ACC112 (cell line): ENCODE results near the gene LRCH1.

ENCODE experiments used
- H2AFZ ChIP-seq: fragments of 200-600 bp; sonication (generic); one replicate; pipeline ENCODE4 v1.6.0; 2017; ENCODE audit warnings: antibody characterized with exemption, low read length; ENCODE audit not compliant: unreplicated experiment
- H3K27ac ChIP-seq: fragments of 200-600 bp; sonication (generic); 2 replicates; pipeline ENCODE4 v1.5.1; 2014; ENCODE audit warnings: low read depth, mild to moderate bottlenecking, antibody characterized with exemption, low read length, moderate library complexity
- H3K27me3 ChIP-seq: fragments of 200-600 bp; sonication (generic); 2 replicates; pipeline ENCODE4 v1.6.1; 2014; ENCODE audit warnings: mild to moderate bottlenecking, antibody characterized with exemption, low read length, moderate library complexity, mixed read lengths; ENCODE audit not compliant: insufficient read depth
- H3K36me3 ChIP-seq: fragments of 200-600 bp; sonication (generic); 2 replicates; pipeline ENCODE4 v1.6.1; 2016; ENCODE audit warnings: mild to moderate bottlenecking, antibody characterized with exemption, low read length, moderate library complexity, mixed read lengths; ENCODE audit not compliant: insufficient read depth
- H3K4me1 ChIP-seq: fragments of 200-600 bp; sonication (generic); one replicate; pipeline ENCODE4 v1.6.1; 2016; ENCODE audit warnings: low read length, mixed read lengths; ENCODE audit not compliant: insufficient read depth, unreplicated experiment, control insufficient read depth
- H3K4me3 ChIP-seq: fragments of 200-600 bp; sonication (generic); 2 replicates; pipeline ENCODE4 v1.5.1; 2014; ENCODE audit warnings: mild to moderate bottlenecking, low read depth, low read length
- H3K79me2 ChIP-seq: fragments of 200-600 bp; sonication (generic); one replicate; pipeline ENCODE4 v1.6.0; 2016; ENCODE audit warnings: low read length; ENCODE audit not compliant: control insufficient read depth, unreplicated experiment, insufficient read depth

LRCH1 gene

GRCh38 chr13:46594374-46595078 lies 41.6 kb downstream of the LRCH1 start:
- Histone ChIP-seq H3K4me3 (no peak overlapping the region), H3K79me2 (peaks cover 51% of the 10 kb centered on the region), H2AFZ (no peak overlapping the region), H3K4me1 (peaks cover 3% of the 10 kb centered on the region), H3K36me3 (no peaks in the 10 kb centered on the region), H3K27me3 (no peaks in the 10 kb centered on the region), H3K27ac (no peak overlapping the region)

DNA sequence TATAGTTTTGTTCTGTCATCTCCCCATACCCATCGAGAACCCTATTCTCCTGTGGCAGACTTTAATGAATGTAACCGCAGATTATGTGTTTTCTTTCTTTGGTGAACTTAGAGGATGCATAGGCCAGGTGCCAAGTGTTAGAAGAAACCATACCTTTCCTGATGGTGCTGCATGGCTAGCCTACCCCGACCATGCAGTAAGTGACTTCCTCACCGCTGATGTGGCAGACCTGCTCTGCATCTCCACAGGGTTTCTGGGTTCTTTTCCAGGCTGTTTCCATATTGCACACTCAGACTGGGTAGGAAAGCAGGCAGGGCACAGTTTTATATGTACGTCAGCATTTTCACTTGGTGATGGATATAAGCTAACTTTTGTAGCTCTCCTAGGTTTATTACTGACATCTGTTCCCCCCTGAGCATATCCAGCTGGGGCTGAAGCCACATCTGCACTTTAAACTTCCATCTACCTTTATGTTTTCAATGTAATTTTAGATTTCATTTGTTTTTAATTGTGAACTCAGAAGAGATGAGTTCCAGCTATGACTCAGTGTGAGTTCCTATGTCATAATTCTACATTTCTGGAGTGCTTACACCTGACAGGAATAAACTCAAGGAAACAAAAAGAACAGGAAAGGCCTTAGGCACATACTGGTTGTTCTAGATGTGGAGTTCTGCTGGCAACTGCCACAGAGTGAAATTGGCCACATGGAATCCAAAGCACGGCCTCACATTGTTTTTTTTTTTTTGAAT lies 42.3 kb downstream of the LRCH1 start:
- peaks cover 49% of the 10 kb centered on the region for H3K79me2 ChIP-seq
- no peak overlapping the region for H3K27ac ChIP-seq
- H3K4me3 ChIP-seq: no peak overlapping the region
- no peaks in the 10 kb centered on the region for H3K36me3 ChIP-seq
- H2AFZ ChIP-seq: no peak overlapping the region
- peaks cover 7% of the 10 kb centered on the region for H3K4me1 ChIP-seq
- H3K27me3 ChIP-seq: no peaks in the 10 kb centered on the region

DNA sequence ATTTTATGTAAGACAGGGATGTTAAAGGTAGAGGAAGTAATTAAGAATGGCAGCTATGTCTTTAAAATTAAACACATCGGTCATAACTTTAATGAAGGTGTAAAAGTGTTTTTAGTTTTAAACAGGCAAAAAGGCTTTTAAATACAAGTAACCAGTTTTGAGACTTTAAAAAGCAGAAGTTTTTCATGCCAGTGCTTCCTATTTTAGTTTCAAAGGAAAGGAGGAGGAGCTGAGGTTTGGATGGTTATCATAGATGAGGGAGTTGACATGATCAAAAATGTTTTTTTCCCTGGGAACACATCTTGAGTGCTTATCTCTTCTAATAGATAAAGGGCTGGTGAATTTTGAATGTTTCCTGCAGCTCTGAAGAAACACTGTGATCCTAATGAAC lies 42.9 kb downstream of the LRCH1 start:
- peaks cover 13% of the 10 kb centered on the region for H3K4me1 ChIP-seq

GRCh38 chr13:46596466-46596865 lies 43.5 kb downstream of the LRCH1 start:
- no peaks in the 10 kb centered on the region for H3K36me3 ChIP-seq
- H3K4me1 ChIP-seq: peaks cover 16% of the 10 kb centered on the region
- no peak overlapping the region for H3K27ac ChIP-seq
- H2AFZ ChIP-seq: no peak overlapping the region
- H3K4me3 ChIP-seq: no peak overlapping the region
- no peaks in the 10 kb centered on the region for H3K27me3 ChIP-seq
- peaks cover 48% of the 10 kb centered on the region for H3K79me2 ChIP-seq

More for the DNA sequence above, 42.9 kb downstream of the LRCH1 start:
- Histone ChIP-seq H3K79me2 (peaks cover 49% of the 10 kb centered on the region), H3K27me3 (no peaks in the 10 kb centered on the region), H3K36me3 (no peaks in the 10 kb centered on the region), H2AFZ (no peak overlapping the region), H3K4me3 (no peak overlapping the region), H3K27ac (no peak overlapping the region)

GRCh38 chr13:46598140-46598819 lies 45.3 kb downstream of the LRCH1 start:
- H3K79me2 ChIP-seq: peaks cover 43% of the 10 kb centered on the region
- H3K27ac ChIP-seq: no peak overlapping the region
- no peaks in the 10 kb centered on the region for H3K36me3 ChIP-seq
- no peaks in the 10 kb centered on the region for H3K27me3 ChIP-seq
- no peak overlapping the region for H3K4me3 ChIP-seq
- H2AFZ ChIP-seq: no peak overlapping the region
- H3K4me1 ChIP-seq: peaks cover 16% of the 10 kb centered on the region

DNA sequence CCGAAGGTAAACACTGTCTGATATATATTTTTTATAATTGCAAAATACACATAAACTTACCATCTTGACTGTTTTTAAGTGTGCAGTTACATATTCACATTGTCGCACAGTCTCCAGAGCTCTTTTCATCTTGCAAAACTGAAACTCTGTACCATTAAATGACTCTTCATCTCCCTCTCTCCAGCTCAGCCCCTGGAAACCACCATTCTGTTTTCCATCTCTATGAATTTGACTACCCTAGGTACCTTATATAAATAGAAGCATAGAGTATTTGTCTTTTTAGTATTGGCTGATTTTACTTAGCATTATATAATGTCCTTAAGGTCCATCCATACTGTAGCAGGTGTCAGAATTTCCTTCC lies 45.8 kb downstream of the LRCH1 start:
- Histone ChIP-seq H3K36me3 (no peaks in the 10 kb centered on the region), H2AFZ (no peak overlapping the region), H3K79me2 (peaks cover 43% of the 10 kb centered on the region), H3K27ac (no peak overlapping the region), H3K4me1 (peaks cover 16% of the 10 kb centered on the region), H3K27me3 (no peaks in the 10 kb centered on the region), H3K4me3 (no peak overlapping the region)

GRCh38 chr13:46600943-46601311 lies 48.0 kb downstream of the LRCH1 start:
- peaks cover 13% of the 10 kb centered on the region for H3K4me1 ChIP-seq
- peaks cover 52% of the 10 kb centered on the region for H3K79me2 ChIP-seq

GRCh38 chr13:46602531-46602930 lies 49.6 kb downstream of the LRCH1 start:
- peaks cover 20% of the 10 kb centered on the region for H3K4me1 ChIP-seq
- no peak overlapping the region for H2AFZ ChIP-seq
- H3K79me2 ChIP-seq: peaks cover 54% of the 10 kb centered on the region
- H3K27ac ChIP-seq: no peak overlapping the region
- H3K36me3 ChIP-seq: no peaks in the 10 kb centered on the region
- no peak overlapping the region for H3K4me3 ChIP-seq
- no peaks in the 10 kb centered on the region for H3K27me3 ChIP-seq

More at GRCh38 chr13:46600943-46601311, 48.0 kb downstream of the LRCH1 start:
- Histone ChIP-seq H2AFZ (no peak overlapping the region), H3K27me3 (no peaks in the 10 kb centered on the region), H3K36me3 (no peaks in the 10 kb centered on the region), H3K4me3 (no peak overlapping the region), H3K27ac (peak overlapping the region; percentile 26; the same call in 1 of the 2 replicates)

DNA sequence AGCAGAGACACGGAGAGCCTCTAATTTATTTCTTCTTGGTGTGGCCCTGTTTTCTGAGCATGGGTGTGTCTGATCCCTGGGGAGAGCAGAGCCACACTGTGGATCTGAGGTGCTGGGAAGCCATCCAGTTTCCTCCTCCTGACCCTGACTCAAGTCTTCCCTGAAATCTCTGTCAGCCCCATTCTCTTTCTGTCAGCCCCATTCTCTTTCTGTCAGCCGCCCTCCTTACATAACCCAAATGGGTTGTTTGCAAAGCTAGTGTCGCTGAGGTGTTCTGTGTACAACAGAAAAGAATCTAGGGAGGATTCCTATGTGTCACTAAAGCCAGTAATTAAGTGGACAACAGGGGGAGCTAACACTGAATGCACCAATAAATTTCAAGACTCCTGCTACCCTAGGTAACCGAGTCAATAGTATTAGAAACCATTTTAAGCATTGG lies 50.2 kb downstream of the LRCH1 start:
- Histone ChIP-seq H3K27me3 (no peaks in the 10 kb centered on the region), H3K4me1 (peaks cover 21% of the 10 kb centered on the region), H2AFZ (no peak overlapping the region), H3K36me3 (no peaks in the 10 kb centered on the region), H3K4me3 (no peak overlapping the region), H3K79me2 (peaks cover 58% of the 10 kb centered on the region), H3K27ac (no peak overlapping the region)

DNA sequence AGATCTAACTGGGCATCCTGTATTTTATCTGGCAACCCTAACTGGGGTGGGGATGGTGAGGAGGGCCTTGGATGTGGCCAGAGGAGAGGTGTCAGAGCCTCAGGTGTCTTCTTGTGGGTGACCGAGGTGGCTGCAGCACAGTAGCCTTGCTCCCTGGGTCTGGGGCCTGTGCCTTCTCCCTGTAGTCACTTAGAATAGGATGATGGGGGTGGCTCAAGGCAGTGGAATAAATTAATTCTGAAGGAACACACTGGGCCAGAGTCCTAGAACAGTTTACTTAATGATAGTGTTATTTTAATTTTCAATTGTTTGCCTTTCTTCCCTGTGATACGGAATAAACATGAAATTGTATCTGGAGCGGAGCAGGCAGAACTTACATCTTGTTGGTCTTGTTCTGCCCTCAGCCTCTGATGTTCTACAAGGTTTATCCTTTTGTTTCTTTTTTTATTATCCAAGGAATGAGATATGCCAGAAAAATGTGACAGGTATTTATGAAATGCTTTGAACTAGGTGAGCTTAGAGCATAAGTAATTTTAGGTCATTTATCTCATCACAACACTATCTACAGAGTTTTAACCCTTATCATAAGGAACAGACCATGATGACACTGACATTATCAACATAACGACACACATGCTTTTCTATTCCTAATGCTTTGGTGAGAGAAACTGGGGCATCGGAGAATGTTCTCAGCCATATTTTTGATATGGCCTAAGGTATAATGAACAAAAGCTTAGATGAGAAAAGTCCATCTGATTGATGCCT lies 51.4 kb downstream of the LRCH1 start:
- Histone ChIP-seq H3K27me3 (no peaks in the 10 kb centered on the region), H3K4me3 (no peak overlapping the region), H3K36me3 (no peaks in the 10 kb centered on the region), H3K27ac (no peak overlapping the region), H3K4me1 (peaks cover 21% of the 10 kb centered on the region), H2AFZ (no peak overlapping the region), H3K79me2 (peaks cover 69% of the 10 kb centered on the region)
